Esophagus squamous epithelium (tissue), 5 donors: ENCODE results near the gene PPP2R1A. TPM values are rescaled to one million over a fixed set of nuclear protein-coding genes. Genes with fewer than 3 reads are reported as not detected.

Experiments
- DNase-seq: peaks from one replicate; lab custom pipeline; 2025; lab: John Stamatoyannopoulos, UW
- H3K27ac ChIP-seq, 4 donors: fragments of 200-600 bp; sonication (generic); one replicate each; pipeline ENCODE4 v1.5.1; 2016 to 2019; ENCODE audit warnings: mild to moderate bottlenecking in 1 of 4
- H3K27me3 ChIP-seq, 4 donors: fragments of 200-600 bp; sonication (generic); 1 replicate in 3 of 4; 2 replicates in 1 of 4; pipeline versions ENCODE4 v1.5.1 to v1.6.0; 2017 to 2021; ENCODE audit warnings: antibody characterized with exemption in 1 of 4
- H3K36me3 ChIP-seq, 3 donors: fragments of 200-600 bp; sonication (generic); one replicate each; pipeline ENCODE4 v1.5.1; 2016 to 2019
- H3K4me1 ChIP-seq, 3 donors: fragments of 200-600 bp; sonication (generic); one replicate each; pipeline ENCODE4 v1.5.1; 2017 to 2019
- H3K4me3 ChIP-seq, 4 donors: fragments of 200-600 bp; sonication (generic); 1 replicate in 3 of 4; 2 replicates in 1 of 4; pipeline ENCODE4 v1.5.1; 2016 to 2019; ENCODE audit warnings: mild to moderate bottlenecking in 2 of 4, moderate library complexity in 1 of 4
- H3K9me3 ChIP-seq, 3 donors: fragments of 200-600 bp; sonication (generic); one replicate each; pipeline ENCODE4 v1.5.1; 2016 to 2019
- CTCF ChIP-seq, 6 experiments: fragments of 450-650 bp in 4 of 6; fragments of 200-600 bp in 2 of 6; sonication (generic) in 2 of 6; IDR thresholded peaks; one replicate each; pipeline ENCODE4 v1.5.1; 2016 to 2019; ENCODE audit warnings: antibody characterized with exemption in 6 of 6, mild to moderate bottlenecking in 4 of 6, moderate library complexity in 4 of 6
- POLR2A ChIP-seq, 4 donors: fragments of 450-650 bp; IDR thresholded peaks; one replicate each; pipeline ENCODE4 v1.6.1; 2017; ENCODE audit warnings: antibody characterized with exemption in 4 of 4, mild to moderate bottlenecking in 4 of 4, moderate library complexity in 3 of 4
- WGBS, 2 donors: methylation state at CpG; one replicate each; pipeline ENCODE4 v1.1.5; 2018; 5-methylcytosine and 5-hydroxymethylcytosine counted together
- intact Hi-C: fragments of 100-400 bp; cut with DNase I; formaldehyde crosslinking; loops from one replicate; pipeline ENCODE4 v1.15.0; 2022
- total RNA-seq, 4 donors: library from RNA; depleted of rRNA; stranded (reverse); fragments of >200 nt; gene quantifications; one replicate each; pipeline ENCODE4 v1.1.0, GENCODE V29; 2016
- donor health status: DM: yes; HTN: yes; CAD: no.

Gene PPP2R1A
- total RNA-seq, 4 donors from 2014 or later, result 126 to 225 (median 152) TPM

GRCh38 chr19:52231154-52231910 is 41.5 kb downstream of the PPP2R1A start:
- intact Hi-C loops, result no loop called here
- Histone ChIP-seq H3K27ac (no peak overlapping the region), H3K9me3 (no peaks in the 10 kb centered on the region), H3K4me1 (no peaks in the 10 kb centered on the region), H3K36me3 (peaks cover 5 to 43% (median 8%) of the 10 kb centered on the region in 3 donors), H3K4me3 (no peak overlapping the region), H3K27me3 (no peaks in the 10 kb centered on the region)
- WGBS, 2 donors, result 38 to 53% methylated on average over 3 of the region's 3 CpGs
- no peak for DNase-seq
- TF ChIP-seq CTCF (IDR thresholded peaks at IDR 0.05) (no peak), POLR2A (IDR thresholded peaks at IDR 0.05) (no peak)

- WGBS, 2 donors, result 75 to 79% methylated on average over 2 of the region's 2 CpGs
- no peaks in the 10 kb centered on the region for H3K27me3 ChIP-seq
- H3K36me3 ChIP-seq, result peaks cover 0 to 12% (median 0%) of the 10 kb centered on the region in 3 donors
- DNase-seq, result no peak
- H3K4me1 ChIP-seq, result peaks cover 0 to 4% (median 0%) of the 10 kb centered on the region in 3 donors
- H3K27ac ChIP-seq, result no peak overlapping the region
- H3K9me3 ChIP-seq, result no peaks in the 10 kb centered on the region
- no peak for TF ChIP-seq CTCF (IDR thresholded peaks at IDR 0.05)
- TF ChIP-seq POLR2A (IDR thresholded peaks at IDR 0.05), result no peak
- no peak overlapping the region for H3K4me3 ChIP-seq
- intact Hi-C loops, result no loop called here
Measured at GRCh38 chr19:52234406-52234805, 44.6 kb downstream of the PPP2R1A start.

DNA sequence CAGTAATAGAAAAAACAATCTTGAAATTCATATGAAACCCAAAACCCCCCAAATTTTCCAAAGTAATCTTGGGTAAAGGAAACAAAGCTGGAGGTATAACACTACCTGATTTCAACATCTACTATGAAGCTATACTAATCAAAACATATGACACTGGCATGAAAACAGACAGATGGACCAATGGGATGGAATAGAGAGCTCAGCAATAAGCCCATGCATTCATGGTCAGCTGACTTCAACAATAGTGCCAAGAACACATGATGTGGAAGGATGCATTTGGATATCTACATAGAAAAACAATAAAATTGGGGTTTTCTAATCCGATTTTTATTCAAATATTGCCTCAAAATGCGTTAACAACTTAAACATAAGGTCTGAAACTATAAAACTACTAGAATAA is 47.3 kb downstream of the PPP2R1A start:
- H3K27me3 ChIP-seq, result no peaks in the 10 kb centered on the region
- no peaks in the 10 kb centered on the region for H3K9me3 ChIP-seq
- intact Hi-C loops, result loop anchor here (5.0 kb wide), 1 partner anchor 100 kb away; the partner anchor contains the start of gene ZNF616
- no peak for DNase-seq
- no peak overlapping the region for H3K4me3 ChIP-seq
- H3K4me1 ChIP-seq, result peaks cover 0 to 4% (median 0%) of the 10 kb centered on the region in 3 donors
- H3K27ac ChIP-seq, result no peak overlapping the region
- no peak for TF ChIP-seq CTCF (IDR thresholded peaks at IDR 0.05)
- no peak for TF ChIP-seq POLR2A (IDR thresholded peaks at IDR 0.05)
- no peaks in the 10 kb centered on the region for H3K36me3 ChIP-seq
- 63 to 68% methylated on average over 2 of the region's 2 CpGs for WGBS, 2 donors

GRCh38 chr19:52237771-52238400 is 48.0 kb downstream of the PPP2R1A start:
- DNase-seq, result no peak
- intact Hi-C loops, result loop anchor here (5.0 kb wide), 1 partner anchor 101 kb away; the partner anchor contains the start of gene ZNF616
- 11 to 17% methylated on average over 8 of the region's 8 CpGs for WGBS, 2 donors
- TF ChIP-seq CTCF (IDR thresholded peaks at IDR 0.05) (peak; percentile 68 to 92 (median 89)), POLR2A (IDR thresholded peaks at IDR 0.05) (no peak)
- peaks cover 0 to 4% (median 0%) of the 10 kb centered on the region in 3 donors for H3K4me1 ChIP-seq
- H3K27me3 ChIP-seq, result no peaks in the 10 kb centered on the region
- no peak overlapping the region for H3K4me3 ChIP-seq
- H3K36me3 ChIP-seq, result no peaks in the 10 kb centered on the region
- no peaks in the 10 kb centered on the region for H3K9me3 ChIP-seq
- no peak overlapping the region for H3K27ac ChIP-seq

DNA sequence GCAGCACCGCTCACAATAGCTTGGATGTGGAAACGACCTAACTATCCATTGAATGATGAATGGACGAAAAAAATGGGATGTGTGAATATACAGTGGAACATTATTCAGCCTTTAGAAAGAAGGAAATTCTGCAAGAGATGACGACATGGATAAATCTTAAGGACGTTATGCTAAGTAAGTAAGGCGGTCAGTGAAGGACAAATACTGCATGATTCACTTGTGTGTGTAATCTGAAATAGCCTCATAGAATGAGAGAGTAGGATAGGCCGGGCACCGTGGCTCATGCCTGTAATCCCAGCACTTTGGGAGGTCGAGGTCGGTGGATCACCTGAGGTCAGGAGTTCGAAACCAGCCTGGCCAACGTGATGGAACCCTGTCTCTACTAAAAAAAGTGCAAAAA is 54.2 kb downstream of the PPP2R1A start:
- 76 to 83% methylated on average over 12 of the region's 12 CpGs for WGBS, 2 donors
- intact Hi-C loops, result no loop called here

More for the DNA sequence above, 54.2 kb downstream of the PPP2R1A start:
- H3K27ac ChIP-seq, result no peak overlapping the region
- no peak overlapping the region for H3K4me3 ChIP-seq
- H3K27me3 ChIP-seq, result no peaks in the 10 kb centered on the region
- no peak for DNase-seq
- H3K4me1 ChIP-seq, result no peaks in the 10 kb centered on the region
- H3K9me3 ChIP-seq, result no peaks in the 10 kb centered on the region
- TF ChIP-seq POLR2A (IDR thresholded peaks at IDR 0.05), result no peak
- TF ChIP-seq CTCF (IDR thresholded peaks at IDR 0.05), result no peak
- H3K36me3 ChIP-seq, result no peaks in the 10 kb centered on the region
